GM21447 (cell line): ENCODE results near the gene PELI2.

Experiments used
- ATAC-seq: cut with Tn5 transposase; IDR thresholded peaks from one replicate; pipeline ENCODE4 v1.9.1; 2021; ENCODE audit not compliant: unreplicated experiment

The PELI2 gene

GRCh38 chr14:56224691-56225681 lies 106.8 kb downstream of the PELI2 start:
- no peak for ATAC-seq

DNA sequence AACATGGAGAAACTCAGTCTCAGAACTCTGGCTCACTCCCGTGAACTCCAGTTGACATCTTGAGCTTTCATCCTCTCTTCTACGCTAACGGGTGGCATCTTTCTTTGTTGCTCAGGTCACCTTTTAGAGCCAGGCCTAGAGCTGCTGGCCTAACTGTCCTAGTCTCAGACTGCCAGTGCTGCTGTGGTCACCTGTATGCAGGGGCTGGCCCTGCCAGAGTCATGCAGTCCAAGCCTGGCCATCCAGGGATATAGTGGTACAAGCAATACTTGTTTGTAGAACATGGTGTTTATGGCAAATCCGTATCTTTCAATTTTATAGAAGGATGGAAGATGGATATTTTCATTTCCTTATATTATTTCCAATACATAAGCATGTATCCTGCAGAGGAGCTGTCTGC lies 117.2 kb downstream of the PELI2 start:
- ATAC-seq: no peak

GRCh38 chr14:56237398-56237797 lies 119.2 kb downstream of the PELI2 start:
- ATAC-seq: no peak

DNA sequence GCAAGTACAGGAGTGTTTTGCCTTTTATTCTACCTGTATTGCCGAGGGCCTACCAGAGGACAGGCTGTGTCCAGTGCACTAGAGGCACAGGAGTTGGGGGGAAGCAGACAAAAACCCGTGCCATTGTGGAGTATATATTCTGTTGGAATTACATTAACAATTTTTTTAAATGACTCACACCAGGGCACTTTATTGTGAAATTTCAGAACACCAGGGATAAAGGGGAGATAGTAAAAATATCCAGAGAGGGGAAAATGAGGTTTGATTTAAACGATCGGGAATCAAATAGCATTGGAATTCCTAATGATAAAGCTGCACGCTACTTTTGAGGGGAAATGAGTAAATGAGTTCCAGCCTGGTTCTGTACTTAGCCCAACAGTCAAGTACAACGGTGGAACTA lies 123.2 kb downstream of the PELI2 start:
- no peak for ATAC-seq

GRCh38 chr14:56243110-56243509 lies 124.9 kb downstream of the PELI2 start:
- ATAC-seq: no peak

GRCh38 chr14:56244138-56244789 lies 126.1 kb downstream of the PELI2 start:
- no peak for ATAC-seq

DNA sequence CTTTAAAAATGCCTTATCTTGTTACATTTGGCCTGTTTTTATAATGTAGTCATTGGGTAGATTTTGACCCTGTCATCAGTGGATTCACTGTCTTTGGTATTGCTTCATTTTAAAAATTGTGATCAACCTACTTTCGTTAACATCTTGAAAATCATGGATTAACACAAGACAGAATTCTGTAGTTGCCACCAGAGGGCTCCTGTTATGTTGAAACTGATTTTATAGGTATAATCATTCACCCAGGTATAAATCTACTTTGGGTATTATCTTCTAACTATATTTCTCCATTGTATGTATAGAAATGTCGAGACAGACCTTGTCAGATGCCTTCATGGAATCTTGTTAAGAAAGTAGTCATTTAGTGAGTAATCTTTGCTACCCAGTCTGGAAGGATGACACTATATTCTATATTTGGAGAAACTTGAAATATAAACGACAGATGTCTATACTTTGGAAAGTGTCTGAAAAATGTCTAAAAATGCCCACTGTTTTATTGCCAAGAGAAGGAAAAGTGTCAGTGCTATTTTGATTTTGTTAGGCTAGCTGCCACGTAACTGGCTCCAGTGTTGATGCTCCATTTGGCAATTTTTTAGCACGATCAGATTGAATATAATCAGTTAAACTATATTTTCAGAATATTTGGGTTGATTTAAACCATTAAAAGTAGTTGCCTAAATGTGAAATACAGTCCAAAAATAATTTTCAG lies 129.4 kb downstream of the PELI2 start:
- no peak for ATAC-seq

DNA sequence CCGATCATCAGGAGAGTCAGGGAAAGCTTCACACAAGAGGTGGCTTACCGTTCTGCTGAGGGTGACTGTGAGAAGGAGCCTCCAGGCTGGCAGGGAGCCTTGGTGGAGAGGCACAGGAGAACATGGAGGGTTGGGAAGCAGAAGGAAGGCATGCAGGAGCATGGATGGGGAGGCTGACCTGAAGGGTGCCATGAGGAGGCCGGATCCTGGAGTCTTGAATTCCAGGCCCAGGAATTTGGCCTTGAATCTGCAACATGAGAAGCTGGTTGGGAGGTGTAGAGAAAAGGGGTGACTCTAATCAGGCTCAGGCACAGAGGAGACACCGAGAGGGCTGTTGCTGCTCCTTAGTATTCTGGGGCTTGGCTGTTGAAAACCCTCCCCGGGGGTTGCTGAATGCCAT lies 130.2 kb downstream of the PELI2 start:
- no peak for ATAC-seq

DNA sequence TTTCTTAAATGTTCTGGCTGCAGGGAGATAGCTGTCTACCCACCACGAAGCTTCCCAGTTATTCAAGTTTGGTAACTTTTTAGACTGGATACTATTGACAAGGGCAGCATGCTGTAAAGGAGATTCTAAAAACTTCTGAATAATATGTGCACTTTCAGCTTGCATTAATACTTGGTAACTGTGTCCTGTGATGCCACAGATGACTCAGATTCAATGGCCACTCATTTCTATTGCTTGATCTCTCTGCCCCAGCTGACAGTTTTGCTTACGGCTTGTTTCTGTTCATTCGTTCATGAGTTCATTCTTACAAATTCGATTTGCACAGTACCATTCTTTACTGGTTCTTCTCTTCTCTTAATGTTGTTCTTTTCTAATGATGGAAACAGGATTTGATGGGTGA lies 142.8 kb downstream of the PELI2 start:
- ATAC-seq: no peak

- no peak for ATAC-seq
Measured at GRCh38 chr14:56262530-56262929, 144.3 kb downstream of the PELI2 start.

DNA sequence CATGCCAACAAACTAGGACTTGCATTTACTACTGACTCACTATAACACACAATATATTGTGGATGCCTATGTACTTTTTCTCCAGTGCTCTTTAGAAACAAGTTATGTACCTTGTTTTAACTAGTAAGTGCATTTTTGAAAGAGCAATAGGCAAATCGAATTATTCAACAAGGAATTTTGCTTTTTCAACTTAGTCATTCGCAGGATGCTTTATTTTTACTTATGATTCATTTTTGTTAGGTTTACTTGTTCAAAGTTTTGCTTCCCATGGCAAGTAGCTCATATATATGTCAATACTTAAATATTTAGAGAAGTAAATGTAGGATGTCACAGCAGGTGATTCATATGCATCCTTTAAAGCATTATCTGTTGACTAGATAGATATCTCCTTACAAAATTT lies 149.8 kb downstream of the PELI2 start:
- no peak for ATAC-seq

- ATAC-seq: no peak
Measured at GRCh38 chr14:56268673-56269072, 150.5 kb downstream of the PELI2 start.

DNA sequence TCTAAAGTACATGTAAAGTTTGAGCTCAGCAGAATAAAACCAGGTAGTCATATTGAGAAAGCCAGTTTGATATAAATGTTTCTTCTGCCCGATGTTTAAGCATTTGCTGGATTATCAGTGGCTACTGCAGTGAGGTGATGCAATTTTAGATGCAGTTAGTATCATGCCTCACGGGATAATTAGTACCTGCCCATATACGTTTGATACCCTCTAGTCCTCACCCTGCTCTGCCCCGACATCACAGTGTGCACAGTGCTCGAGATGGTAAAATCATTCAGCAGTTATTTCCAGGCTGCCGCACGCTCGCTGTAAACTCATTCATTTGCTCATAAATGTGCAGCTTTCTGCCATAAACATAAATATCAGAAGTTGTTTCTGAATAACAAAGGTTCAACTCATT lies 152.7 kb downstream of the PELI2 start:
- no peak for ATAC-seq

GRCh38 chr14:56271970-56272369 lies 153.8 kb downstream of the PELI2 start:
- ATAC-seq: no peak

DNA sequence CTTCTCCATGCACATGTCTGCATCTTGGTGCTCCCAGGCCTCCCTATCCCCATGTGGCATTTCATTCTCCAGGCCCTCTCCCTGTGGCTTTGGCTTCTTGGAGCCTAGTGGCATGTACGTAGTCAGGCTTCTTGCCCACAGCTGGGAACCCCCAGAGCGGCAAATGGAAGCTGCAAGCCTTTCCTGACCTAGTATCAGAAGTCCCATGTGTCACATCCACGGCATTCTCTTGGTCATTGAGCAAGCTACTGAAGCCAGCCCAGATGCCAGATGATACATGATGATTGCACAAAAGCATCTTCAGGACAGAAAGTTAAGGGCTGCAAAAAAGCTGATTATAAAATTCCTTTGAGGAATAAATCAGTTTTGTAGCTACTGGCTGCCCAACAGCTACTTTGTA lies 154.9 kb downstream of the PELI2 start:
- ATAC-seq: no peak

DNA sequence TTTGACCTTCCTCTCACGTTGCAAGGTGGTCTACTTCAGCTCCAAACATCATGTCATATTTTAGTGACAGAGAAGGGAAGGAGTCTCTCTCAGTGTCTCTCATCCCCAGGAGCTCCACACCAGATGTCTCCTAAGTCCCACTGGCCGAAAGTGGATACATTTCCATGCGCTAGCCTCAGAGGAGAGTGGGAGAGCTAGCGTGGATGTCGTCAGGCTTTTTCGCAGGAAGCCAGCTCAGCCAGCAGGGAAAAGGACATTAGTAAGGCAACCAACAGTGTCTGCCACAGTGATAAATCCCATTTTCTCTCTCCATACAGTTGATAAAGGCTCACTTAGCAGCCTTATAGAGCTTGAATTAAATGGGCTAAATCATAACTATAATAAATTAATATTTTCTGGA lies 155.7 kb downstream of the PELI2 start:
- no peak for ATAC-seq

GRCh38 chr14:56274556-56274955 lies 156.3 kb downstream of the PELI2 start:
- ATAC-seq: no peak

- no peak for ATAC-seq
Measured at GRCh38 chr14:56276108-56276507, 157.9 kb downstream of the PELI2 start.

- no peak for ATAC-seq
Measured at GRCh38 chr14:56278383-56278782, 160.2 kb downstream of the PELI2 start.

- no peak for ATAC-seq
Measured at GRCh38 chr14:56280843-56281242, 162.6 kb downstream of the PELI2 start.

GRCh38 chr14:56282179-56282578 lies 164.0 kb downstream of the PELI2 start:
- no peak for ATAC-seq

DNA sequence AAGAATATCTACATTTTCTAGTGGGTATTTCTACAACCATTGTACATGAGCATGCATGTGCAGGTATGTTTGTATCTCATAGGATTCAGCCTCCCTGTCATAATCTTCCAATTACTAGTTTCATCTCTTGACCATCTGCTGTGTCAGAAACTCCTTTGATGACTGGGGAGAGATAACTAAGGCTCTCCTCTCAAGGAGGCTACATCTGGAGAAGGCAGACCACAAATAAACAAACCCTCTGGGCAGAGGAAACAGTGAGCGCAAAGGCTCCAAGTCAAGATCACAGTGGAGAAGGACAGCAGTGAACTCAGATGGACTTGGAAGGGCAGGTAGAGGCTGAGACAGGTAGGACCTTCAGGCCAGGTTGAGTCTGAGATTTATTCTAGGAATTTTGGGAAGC lies 166.4 kb downstream of the PELI2 start:
- no peak for ATAC-seq
